ENCODE measurements around the gene PDZD2.

Gene PDZD2

GRCh38 chr5:31824869-31825517 lies 186.1 kb downstream of the PDZD2 start:
- no peak for DNase-seq (ENCODE audit: low spot score)

- DNase-seq (ENCODE audit: low spot score) = peak; percentile 55
These were observed 186.7 kb downstream of the PDZD2 start for GRCh38 chr5:31825518-31826068.

GRCh38 chr5:31827867-31828266 lies 188.9 kb downstream of the PDZD2 start:
- no peak for DNase-seq (ENCODE audit: low spot score)

GRCh38 chr5:31832966-31833365 lies 194.0 kb downstream of the PDZD2 start:
- DNase-seq (ENCODE audit: low spot score) = no peak

GRCh38 chr5:31833710-31834109 lies 194.8 kb downstream of the PDZD2 start:
- no peak for DNase-seq (ENCODE audit: low spot score)

- no peak for DNase-seq (ENCODE audit: low spot score)
These were observed 205.9 kb downstream of the PDZD2 start for GRCh38 chr5:31844622-31845345.

- no peak for DNase-seq (ENCODE audit: low spot score)
These were observed 206.4 kb downstream of the PDZD2 start for GRCh38 chr5:31845361-31845760.

GRCh38 chr5:31846934-31847333 lies 208.0 kb downstream of the PDZD2 start:
- no peak for DNase-seq (ENCODE audit: low spot score)

GRCh38 chr5:31847354-31847753 lies 208.4 kb downstream of the PDZD2 start:
- no peak for DNase-seq (ENCODE audit: low spot score)

GRCh38 chr5:31850981-31851689 lies 212.2 kb downstream of the PDZD2 start:
- no peak for DNase-seq (ENCODE audit: low spot score)

- DNase-seq (ENCODE audit: low spot score) = peak; percentile 44
These were observed 214.6 kb downstream of the PDZD2 start for GRCh38 chr5:31853398-31854135.

- peak; percentile 74 for DNase-seq (ENCODE audit: low spot score)
These were observed 215.5 kb downstream of the PDZD2 start for GRCh38 chr5:31854181-31855133.

- peak; percentile 51 for DNase-seq (ENCODE audit: low spot score)
These were observed 216.5 kb downstream of the PDZD2 start for GRCh38 chr5:31855134-31856040.

- no peak for DNase-seq (ENCODE audit: low spot score)
These were observed 220.2 kb downstream of the PDZD2 start for GRCh38 chr5:31859096-31859495.

- no peak for DNase-seq (ENCODE audit: low spot score)
These were observed 221.3 kb downstream of the PDZD2 start for GRCh38 chr5:31860278-31860677.

- no peak for DNase-seq (ENCODE audit: low spot score)
These were observed 221.9 kb downstream of the PDZD2 start for GRCh38 chr5:31860726-31861433.

GRCh38 chr5:31861601-31862000 lies 222.7 kb downstream of the PDZD2 start:
- DNase-seq (ENCODE audit: low spot score) = no peak

- DNase-seq (ENCODE audit: low spot score) = no peak
These were observed 225.1 kb downstream of the PDZD2 start for GRCh38 chr5:31863991-31864411.

- no peak for DNase-seq (ENCODE audit: low spot score)
These were observed 227.2 kb downstream of the PDZD2 start for GRCh38 chr5:31866166-31866565.
